K562 (cell line): ENCODE measurements around the gene BPI. TPM values are rescaled to one million over a fixed set of nuclear protein-coding genes. Genes with fewer than 3 reads are reported as not detected.
A peak's percentile ranks its signal among the peaks of the same experiment; 100 is the strongest.

Experiments used
- ADNP ChIP-seq: fragments of 200-800 bp; sonication (Bioruptor generic); IDR thresholded peaks from 2 replicates; pipeline ENCODE4 v1.6.1; 2016; ENCODE audit warnings: missing genetic modification characterization, missing compliant biosample characterization
- CCNT2 ChIP-seq: IDR thresholded peaks from 2 replicates; pipeline ENCODE4 v1.6.1; 2011; ENCODE audit warnings: borderline replicate concordance, low read depth, mild to moderate bottlenecking, moderate library complexity, mixed read lengths, low read length; ENCODE audit not compliant: insufficient read length; ENCODE audit errors: extremely low read depth
- CHD1 ChIP-seq: fragments of 200-600 bp; sonication (generic); IDR thresholded peaks from one replicate; pipeline ENCODE4 v1.6.1; 2012; ENCODE audit warnings: mild to moderate bottlenecking, moderate library complexity, low read length, inconsistent platforms
- MCM3 ChIP-seq: fragments of 450-650 bp; IDR thresholded peaks from 2 replicates; pipeline ENCODE4 v1.6.1; 2016
- NFXL1 ChIP-seq: fragments of 450-650 bp; formaldehyde crosslinking; IDR thresholded peaks from 2 replicates; pipeline ENCODE4 v1.4.0; 2021; ENCODE audit warnings: mild to moderate bottlenecking
- RBM22 ChIP-seq: fragments of 200-400 bp; formaldehyde crosslinking; IDR thresholded peaks from 2 replicates; pipeline ENCODE4 v1.6.1; 2018; ENCODE audit warnings: low read length, low read depth; ENCODE audit not compliant: poor library complexity, severe bottlenecking
- SIN3B ChIP-seq: fragments of 450-650 bp; IDR thresholded peaks from 2 replicates; pipeline ENCODE4 v1.6.1; 2017; ENCODE audit warnings: low read depth, mild to moderate bottlenecking, moderate library complexity
- ZNF274 ChIP-seq: IDR thresholded peaks from 2 replicates; pipeline ENCODE4 v1.6.1; 2011; ENCODE audit warnings: low read depth, mild to moderate bottlenecking, low read length, moderate library complexity, borderline replicate concordance
- ZNF699 ChIP-seq: fragments of 250-450 bp; sonication (Bioruptor Pico); IDR thresholded peaks from 2 replicates; pipeline ENCODE4 v1.8.0; 2021; ENCODE audit warnings: mild to moderate bottlenecking, moderate library complexity; ENCODE audit not compliant: insufficient replicate concordance
- polyA plus RNA-seq, 8 experiments: library from polyadenylated mRNA; depleted of rRNA in 4 of 8; stranded (reverse) in 5 of 8; unstranded in 3 of 8; fragments of >200 nt; fragmentation: Nextera tagmentation in 2 of 8; fragmentation: Illumina TruSeq in 1 of 8; extraction: Ambion mirVana in 2 of 8; extraction: Trizol in 1 of 8; gene quantifications; 2 replicates each; pipeline versions ENCODE4 v1.2.1 to v1.2.3, GENCODE V29; 2011 to 2014; ENCODE audit warnings: inconsistent platforms in 1 of 8, missing spikeins in 1 of 8
- total RNA-seq, 7 experiments: library from RNA; depleted of rRNA in 6 of 7; stranded (reverse); fragments of >200 nt in 6 of 7; fragmentation: Illumina TruSeq in 2 of 7; extraction: Trizol in 2 of 7; gene quantifications; 2 replicates each; pipeline versions ENCODE4 v1.2.1 to v1.2.3, GENCODE V29; 2011 to 2021; ENCODE audit warnings: low replicate concordance in 1 of 7
- TF ChIP-seq, protein P1 (sequence below): IDR thresholded peaks from 3 replicates; pipeline ENCODE4 v1.6.1; 2011; ENCODE audit warnings: borderline replicate concordance, mild to moderate bottlenecking, moderate library complexity; ENCODE audit not compliant: insufficient read length; ENCODE audit errors: extremely low read depth
- TF ChIP-seq, protein P2 (sequence below), 3 experiments: IDR thresholded peaks in 2 of 3; conservative IDR thresholded peaks in 1 of 3; 2 replicates each; pipeline ENCODE4 v1.5.1; 2011 to 2012; ENCODE audit warnings: low read length in 3 of 3, mild to moderate bottlenecking in 3 of 3, control low read depth in 2 of 3, improper control_type of control experiment in 1 of 3, inconsistent platforms in 1 of 3, low read depth in 1 of 3, mixed read lengths in 1 of 3, moderate library complexity in 1 of 3; ENCODE audit not compliant: insufficient read depth in 2 of 3
- TF ChIP-seq, protein P3 (sequence below): fragments of 450-650 bp; formaldehyde crosslinking; IDR thresholded peaks from 2 replicates; pipeline ENCODE4 v1.4.0; 2022; ENCODE audit warnings: mild to moderate bottlenecking, moderate library complexity

BPI gene
- total and polyA plus RNA-seq, 9 of the 15 experiments (the other 6 are each of a cell fraction or from before 2014, with no cell fraction given): not detected

DNA sequence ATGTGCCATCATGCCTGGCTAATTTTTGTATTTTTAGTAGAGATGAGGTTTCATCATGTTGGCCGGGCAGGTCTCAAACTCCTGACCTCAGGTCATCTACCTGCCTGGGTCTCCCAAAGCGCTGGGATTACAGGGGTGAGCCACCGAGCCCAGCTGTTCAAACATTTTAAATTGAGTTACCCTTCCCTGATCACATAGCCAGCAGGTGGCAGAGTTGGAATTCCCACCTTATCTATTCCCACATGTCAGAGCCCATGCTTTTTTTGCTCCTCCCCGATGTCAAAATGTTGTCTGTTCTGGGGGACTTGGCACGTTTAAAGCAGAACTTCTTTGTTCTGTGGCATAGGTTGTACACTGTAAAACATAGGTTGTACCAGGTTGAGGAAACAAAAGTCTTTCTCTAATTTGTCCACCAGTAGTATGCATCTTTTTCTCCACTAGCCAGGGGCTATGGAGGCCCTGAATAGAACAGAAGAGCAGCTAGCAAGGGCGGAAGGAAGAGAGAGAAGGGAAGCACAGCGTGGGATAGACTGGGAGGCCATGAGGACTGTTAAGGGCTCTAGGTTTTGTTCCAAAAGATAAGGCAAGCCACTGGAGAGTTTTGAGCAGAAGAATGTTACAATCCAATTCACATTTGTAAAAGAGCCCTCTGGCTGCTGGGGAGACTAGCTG lies 35.0 kb downstream of the BPI start (continued):
- TF ChIP-seq, protein P1, sequence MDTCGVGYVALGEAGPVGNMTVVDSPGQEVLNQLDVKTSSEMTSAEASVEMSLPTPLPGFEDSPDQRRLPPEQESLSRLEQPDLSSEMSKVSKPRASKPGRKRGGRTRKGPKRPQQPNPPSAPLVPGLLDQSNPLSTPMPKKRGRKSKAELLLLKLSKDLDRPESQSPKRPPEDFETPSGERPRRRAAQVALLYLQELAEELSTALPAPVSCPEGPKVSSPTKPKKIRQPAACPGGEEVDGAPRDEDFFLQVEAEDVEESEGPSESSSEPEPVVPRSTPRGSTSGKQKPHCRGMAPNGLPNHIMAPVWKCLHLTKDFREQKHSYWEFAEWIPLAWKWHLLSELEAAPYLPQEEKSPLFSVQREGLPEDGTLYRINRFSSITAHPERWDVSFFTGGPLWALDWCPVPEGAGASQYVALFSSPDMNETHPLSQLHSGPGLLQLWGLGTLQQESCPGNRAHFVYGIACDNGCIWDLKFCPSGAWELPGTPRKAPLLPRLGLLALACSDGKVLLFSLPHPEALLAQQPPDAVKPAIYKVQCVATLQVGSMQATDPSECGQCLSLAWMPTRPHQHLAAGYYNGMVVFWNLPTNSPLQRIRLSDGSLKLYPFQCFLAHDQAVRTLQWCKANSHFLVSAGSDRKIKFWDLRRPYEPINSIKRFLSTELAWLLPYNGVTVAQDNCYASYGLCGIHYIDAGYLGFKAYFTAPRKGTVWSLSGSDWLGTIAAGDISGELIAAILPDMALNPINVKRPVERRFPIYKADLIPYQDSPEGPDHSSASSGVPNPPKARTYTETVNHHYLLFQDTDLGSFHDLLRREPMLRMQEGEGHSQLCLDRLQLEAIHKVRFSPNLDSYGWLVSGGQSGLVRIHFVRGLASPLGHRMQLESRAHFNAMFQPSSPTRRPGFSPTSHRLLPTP: no peak
- TF ChIP-seq, protein P2, sequence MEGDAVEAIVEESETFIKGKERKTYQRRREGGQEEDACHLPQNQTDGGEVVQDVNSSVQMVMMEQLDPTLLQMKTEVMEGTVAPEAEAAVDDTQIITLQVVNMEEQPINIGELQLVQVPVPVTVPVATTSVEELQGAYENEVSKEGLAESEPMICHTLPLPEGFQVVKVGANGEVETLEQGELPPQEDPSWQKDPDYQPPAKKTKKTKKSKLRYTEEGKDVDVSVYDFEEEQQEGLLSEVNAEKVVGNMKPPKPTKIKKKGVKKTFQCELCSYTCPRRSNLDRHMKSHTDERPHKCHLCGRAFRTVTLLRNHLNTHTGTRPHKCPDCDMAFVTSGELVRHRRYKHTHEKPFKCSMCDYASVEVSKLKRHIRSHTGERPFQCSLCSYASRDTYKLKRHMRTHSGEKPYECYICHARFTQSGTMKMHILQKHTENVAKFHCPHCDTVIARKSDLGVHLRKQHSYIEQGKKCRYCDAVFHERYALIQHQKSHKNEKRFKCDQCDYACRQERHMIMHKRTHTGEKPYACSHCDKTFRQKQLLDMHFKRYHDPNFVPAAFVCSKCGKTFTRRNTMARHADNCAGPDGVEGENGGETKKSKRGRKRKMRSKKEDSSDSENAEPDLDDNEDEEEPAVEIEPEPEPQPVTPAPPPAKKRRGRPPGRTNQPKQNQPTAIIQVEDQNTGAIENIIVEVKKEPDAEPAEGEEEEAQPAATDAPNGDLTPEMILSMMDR (IDR thresholded peaks at IDR 0.05 in 2 of 3, conservative IDR thresholded peaks at IDR 0.05 in 1 of 3; ENCODE audit: insufficient read depth in 2 of 3, low read depth in 1 of 3, low read length in 3 of 3): peak in 2 of 3 experiments; percentile 26 to 36; a peak in 4 of 6 replicates
- TF ChIP-seq SIN3B (no peak), ZNF699 (no peak), CHD1 (no peak), CCNT2 (no peak), NFXL1 (no peak), RBM22 (no peak), ZNF274 (no peak), ADNP (tag) (no peak), MCM3 (no peak)
- TF ChIP-seq, protein P3, sequence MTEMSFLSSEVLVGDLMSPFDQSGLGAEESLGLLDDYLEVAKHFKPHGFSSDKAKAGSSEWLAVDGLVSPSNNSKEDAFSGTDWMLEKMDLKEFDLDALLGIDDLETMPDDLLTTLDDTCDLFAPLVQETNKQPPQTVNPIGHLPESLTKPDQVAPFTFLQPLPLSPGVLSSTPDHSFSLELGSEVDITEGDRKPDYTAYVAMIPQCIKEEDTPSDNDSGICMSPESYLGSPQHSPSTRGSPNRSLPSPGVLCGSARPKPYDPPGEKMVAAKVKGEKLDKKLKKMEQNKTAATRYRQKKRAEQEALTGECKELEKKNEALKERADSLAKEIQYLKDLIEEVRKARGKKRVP (CRISPR knock-in tag): no peak
